HG03342 (cell line): ENCODE results near the gene IDE.
"Not testable (repeated sequence)": the region's sequence is repeated elsewhere in the genome, so short reads cannot be mapped to it uniquely, and the experiment has no call there.

Experiments used
- ATAC-seq: cut with Tn5 transposase; IDR thresholded peaks from one replicate; pipeline ENCODE4 v1.9.1; 2021; ENCODE audit warnings: mild to moderate bottlenecking, moderate library complexity; ENCODE audit not compliant: unreplicated experiment

Gene IDE

DNA sequence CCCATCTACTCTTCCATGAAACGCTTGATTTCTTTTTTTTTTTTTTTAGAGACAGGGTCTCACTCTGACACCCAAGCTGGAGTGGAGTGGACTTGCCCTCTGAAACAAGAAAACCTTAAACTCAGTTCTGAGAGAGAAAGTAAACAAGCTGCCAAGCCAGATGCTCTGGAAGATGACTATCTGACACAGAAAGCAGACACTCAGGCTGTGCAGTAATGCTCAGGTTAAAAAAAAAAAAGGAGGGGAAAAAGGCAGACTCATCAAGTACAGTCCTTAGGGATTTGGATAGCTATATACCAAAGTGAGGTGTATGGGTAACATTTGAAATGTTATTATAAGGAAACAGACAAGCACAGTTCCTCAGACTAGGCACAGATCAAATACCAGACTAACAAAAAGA lies 80.5 kb downstream of the IDE start:
- no peak for ATAC-seq

DNA sequence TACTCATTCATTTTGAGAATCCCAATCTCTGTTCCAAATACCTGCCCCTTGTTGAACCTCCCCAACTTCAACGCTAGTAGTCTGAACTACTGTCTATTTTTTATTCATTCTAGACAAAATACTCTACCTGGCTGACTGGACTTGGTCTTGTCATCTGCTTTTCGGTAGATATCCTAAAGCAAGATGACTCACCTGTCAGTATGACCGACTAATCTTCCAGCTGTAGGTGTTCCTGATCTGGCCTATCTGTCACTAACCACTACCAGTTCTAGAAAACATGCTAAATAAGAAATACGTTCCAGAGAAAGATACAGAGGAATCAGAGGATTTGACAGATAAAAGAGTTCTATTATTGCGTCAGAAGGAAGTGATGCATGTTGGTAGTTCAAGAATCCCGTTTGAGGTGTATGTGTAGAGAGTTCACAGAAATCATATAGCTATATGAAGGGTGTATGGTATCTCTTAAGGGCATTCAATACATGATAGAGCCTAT lies 81.1 kb downstream of the IDE start:
- ATAC-seq = no peak

DNA sequence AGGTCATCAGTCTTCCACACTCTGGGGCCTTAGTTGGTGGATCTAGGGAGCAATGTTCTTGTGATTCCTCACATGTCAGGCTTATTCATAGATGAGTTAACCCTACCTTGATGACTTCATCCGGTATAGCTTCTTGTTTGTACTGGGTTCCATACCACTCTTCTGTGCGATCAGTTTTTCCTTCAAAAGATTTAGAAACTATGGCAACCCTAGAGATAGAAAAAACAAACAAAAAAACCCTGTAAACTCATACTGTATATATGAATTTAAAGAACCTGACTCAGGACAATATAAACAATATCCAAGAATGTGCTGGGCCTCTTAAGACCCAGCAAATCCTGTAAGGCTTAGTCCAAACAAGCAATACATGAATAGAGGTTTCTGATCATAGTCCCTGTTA lies 83.5 kb downstream of the IDE start:
- ATAC-seq = no peak

DNA sequence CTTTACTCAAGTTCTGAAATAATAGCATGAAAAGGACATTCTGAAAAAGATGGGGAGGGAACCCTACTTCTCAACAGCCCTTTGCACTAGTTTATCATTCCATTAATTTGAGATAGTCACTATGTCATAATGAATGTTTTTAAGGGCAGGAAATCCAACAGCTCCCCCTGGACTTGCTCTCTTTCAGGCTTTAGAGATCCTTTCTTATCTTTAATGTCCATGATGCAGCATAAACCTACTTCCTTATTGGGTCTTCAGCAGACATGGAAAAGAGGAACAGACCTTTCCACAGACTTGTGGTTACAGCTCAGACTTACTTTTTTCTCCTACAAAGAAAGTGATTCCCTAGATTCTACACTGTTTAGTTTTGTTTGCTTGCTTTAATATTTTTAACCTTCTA lies 87.3 kb downstream of the IDE start:
- no peak for ATAC-seq

DNA sequence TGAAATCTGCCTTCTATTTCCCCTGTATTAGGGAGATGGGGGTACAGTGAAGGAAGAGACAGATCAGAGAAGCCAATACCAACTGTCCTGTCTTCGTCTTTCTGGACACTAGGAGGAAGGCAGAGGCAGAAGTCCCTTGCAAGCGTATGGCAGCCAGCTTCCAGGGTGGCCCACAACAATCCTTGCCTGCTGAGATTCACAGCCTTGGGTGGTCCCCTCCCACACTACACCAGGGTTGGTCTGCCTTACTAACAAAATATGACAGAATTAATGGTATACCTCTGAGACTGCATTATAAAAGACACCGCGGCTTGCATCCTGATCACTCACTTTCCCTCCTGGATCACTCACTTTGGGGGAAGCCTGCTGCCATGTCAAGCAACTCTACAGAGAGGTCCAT lies 90.4 kb downstream of the IDE start:
- no peak for ATAC-seq

DNA sequence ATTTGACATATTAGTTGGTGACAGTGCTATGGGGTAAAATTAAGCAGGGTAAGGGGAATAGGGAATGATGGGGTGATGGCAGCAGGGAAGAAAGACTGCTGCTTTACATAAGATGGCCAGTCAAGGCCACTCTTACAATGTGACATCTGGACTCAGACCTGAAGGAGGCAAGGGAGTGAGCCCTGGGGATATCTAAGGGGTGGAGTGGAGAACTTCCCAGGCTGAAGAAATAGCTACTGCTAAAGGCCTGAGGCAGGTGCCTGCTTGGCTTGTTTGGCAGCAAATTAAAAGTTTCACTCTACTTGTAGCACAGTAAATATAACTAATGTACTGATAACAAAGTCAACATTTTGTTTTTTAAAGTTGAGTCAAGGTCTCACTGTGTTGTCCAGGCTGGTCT lies 93.5 kb downstream of the IDE start:
- no peak for ATAC-seq

DNA sequence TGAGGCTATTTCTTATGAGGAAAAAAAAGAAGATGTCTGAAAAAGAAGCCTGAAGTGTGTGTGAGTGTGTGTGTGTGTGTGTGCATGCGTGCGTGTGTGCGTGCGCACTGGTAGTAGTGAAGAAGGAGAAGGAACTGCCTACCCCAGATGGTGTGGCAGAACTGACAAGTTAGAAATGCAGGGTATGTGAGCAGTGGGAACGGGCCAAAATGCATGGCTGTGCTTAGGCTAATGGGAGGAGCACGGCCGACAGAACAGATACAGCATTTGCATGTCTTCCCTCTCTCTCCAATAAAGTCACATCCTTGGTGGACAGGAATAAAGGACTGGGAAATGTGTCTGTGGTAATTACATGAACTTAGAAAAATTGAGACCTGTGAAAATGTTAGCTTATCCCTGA lies 94.3 kb downstream of the IDE start:
- no peak for ATAC-seq

DNA sequence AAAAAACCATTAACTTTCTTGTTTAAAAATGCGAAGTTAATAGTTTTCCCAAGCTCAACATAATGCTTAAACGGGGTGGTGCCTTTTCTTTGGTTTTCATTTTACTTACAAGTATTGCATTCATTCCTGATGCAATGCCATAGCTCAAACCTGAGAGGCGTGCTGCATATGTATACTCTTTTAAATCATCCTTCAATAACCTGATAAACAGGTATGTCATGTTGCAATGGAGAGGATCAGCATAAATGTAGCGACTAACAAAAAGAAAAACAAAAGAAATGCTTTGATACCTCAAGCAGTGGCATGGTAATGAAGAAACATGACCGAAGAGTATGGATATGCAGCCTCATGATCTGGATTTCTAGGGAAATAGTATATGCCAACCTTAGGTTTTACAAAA lies 95.4 kb downstream of the IDE start:
- no peak for ATAC-seq

DNA sequence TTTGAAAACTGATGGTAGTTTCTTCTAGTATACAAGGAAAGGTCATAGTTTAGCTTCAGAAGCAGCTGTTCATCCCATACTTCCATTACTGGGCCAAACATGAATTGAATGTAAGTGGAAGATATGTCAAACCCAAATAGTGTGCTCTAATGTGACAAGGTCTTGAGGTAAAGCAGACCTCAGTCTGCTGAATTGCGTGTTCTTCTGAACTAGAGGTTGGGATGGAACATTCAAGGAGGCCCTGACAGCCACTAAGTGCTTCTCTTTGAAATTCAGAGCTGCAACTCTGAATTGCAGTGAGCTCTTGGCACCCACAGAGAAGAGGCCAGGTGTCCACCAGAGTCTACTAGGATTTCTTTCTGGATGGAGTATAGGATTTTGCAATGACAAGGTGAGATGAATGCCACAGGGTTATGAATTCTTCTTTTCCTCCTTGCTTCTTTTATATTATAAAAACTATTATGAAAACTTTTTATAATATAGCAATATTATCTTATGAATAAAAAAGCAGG lies 98.5 kb downstream of the IDE start:
- no peak for ATAC-seq

DNA sequence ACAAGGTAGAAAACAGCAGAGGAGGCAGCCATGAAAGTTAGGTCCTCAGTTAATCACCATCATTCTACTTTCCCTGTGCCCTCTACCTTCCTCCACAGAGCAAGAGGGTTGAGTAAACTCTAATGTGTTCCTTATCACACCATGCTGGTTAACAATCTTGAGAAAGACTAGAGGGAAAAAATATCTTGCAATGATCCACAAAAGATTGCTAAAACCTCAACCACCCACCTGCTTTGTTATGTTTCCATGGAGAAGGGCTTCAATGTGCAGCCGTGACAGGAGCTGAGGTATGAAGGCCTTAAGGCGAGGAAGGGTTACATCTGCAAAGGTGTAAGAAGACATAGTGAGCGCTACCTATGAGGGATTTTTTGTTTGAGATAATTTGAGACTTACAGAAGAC lies 103.9 kb downstream of the IDE start:
- no peak for ATAC-seq

DNA sequence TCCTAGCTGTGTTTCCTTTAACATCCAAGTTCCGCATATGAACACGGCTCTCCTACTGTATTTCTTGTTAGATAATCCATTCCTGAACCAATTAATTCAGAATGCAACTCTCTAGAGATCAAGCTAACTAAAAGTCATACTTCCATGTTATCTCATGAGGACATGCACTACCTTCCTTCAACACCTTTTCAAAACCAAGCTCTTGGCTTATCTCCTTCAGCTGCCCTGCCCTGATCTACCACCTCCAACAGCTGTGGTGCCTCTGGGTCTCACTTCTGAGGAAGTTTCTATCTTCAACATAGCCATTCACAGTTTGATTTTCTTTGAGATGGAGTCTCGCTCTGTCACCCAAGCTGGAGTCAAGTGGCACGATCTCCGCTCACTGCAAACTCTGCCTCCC lies 109.5 kb downstream of the IDE start:
- ATAC-seq = no peak

DNA sequence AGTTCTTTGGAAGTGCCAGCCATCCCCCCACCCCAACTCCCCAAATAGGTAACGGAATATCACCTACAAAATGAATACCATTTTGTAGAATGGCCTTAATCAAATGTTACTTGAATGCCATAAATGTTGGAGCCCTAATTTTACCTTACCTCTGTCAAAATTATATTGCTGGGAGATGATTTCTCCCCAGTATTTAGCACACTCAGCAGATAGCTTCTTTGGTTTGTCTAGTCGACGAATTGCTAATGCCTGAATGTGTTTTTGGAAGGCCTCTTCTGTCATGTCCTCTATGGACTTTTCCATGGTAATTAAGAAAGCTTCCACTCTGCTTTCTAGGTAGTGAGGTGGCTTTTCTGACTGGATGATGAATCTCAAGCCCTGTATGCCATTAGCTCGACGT lies 110.3 kb downstream of the IDE start:
- ATAC-seq = no peak

DNA sequence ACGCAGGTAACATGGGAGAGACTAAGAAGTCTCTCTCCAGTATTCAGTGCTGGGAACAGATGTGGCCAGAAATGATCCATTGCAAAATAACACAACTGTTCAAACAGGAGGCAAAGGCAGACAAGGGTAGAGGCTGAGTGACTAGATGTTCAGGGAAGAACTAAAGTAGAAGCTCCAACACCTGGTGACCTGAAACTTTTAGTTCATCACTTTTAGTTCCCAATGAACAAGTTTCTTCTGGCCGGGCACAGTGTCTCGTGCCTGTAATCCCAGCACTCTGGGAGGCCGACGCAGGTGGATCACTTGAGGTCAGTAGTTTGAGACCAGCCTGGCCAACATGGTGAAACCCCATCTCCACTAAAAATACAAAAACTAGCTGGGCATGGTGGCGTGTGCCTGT lies 118.9 kb downstream of the IDE start:
- not testable (repeated sequence) for ATAC-seq

DNA sequence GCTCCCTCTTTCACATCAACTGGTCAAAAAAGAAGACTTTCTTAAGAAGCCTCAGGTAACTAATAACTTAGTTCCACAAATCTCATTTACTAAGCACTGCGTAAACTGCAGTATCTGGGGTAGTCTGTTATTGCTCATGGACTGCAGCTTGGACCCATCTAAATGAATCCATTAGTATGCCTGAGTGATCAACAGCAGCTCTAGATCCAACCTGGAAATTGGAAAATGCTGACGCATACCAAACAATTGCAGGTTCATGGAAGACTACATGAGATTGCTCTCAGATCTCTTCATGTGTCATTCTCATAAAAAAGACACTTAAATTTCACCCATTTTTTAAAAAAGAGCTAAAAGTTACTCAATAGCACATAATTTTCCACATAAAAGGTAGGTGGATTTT lies 121.6 kb downstream of the IDE start:
- ATAC-seq = no peak

DNA sequence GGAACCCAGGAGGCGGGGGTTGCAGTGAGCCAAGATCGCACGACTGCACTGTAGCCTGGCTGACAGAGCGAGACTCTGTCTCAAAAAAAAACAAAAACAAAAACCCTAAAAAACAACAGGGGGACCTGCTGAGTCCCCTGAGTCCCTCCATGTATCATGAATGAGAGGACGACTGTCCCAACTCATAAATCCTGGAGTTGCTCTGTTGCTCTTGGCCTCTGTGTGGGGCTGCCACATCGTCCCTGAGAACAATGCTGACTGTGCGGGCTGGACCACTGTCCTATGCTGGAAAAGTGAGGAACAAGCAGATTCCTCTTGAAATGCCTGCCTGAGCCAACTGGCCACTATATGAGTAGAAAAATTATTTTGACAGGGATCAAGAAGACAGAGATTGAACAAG lies 122.5 kb downstream of the IDE start:
- no peak for ATAC-seq

DNA sequence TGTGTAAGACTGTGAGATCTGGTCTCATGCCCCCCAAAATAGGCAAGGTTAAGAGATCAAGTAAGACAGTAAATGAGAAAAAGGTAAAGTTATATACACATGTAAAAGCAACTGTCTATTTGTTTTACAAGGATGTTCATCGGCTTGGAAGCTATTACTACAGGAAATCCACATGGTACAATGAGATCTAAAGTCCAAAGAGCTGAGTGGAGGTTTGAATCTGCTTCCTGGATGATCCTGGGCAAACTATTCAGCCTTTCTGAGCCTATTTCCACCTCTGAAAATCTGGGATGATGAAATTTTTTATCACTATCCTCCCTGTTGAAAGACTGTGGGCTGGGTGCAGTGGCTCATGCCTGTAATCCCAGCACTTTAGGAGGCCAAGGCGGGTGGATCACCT lies 123.0 kb downstream of the IDE start:
- ATAC-seq = no peak

DNA sequence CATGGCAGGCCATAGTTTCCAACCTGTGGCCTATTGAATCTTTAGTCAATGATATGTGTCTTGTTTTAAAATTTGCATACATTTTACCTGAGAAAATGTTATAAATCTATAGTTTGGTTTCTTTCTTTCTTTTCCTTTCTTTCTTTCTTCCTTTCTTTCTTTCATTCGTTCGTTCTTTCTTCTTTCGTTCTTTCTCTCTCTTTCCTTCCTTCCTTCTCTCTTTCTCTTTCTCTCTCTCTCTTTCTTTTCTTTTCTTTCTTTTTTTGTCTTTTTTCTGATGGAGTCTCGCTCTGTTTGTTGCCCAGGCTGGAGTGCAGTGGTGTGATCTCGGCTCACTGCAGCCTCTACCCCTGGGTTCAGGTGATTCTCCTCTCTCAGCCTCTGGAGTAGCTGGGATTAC lies 133.3 kb downstream of the IDE start:
- ATAC-seq = no peak

DNA sequence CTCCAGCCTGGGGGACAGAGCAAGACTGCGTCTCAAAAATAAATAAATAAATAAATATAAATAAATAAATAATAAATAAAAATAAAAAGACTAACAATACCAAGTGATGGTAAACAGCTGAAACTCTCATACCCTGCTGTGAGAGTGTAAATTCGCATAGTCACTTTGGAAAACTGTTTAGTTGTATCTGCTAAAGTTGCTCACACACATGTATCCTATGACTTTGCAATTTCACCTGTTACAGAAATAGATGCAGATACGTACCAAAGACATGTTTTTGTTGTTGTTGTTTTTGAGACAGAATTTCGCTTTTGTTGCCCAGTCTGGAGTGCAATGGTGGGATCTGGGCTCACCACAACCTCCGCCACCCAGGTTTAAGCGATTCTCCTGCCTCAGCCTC lies 135.7 kb downstream of the IDE start:
- no peak for ATAC-seq

DNA sequence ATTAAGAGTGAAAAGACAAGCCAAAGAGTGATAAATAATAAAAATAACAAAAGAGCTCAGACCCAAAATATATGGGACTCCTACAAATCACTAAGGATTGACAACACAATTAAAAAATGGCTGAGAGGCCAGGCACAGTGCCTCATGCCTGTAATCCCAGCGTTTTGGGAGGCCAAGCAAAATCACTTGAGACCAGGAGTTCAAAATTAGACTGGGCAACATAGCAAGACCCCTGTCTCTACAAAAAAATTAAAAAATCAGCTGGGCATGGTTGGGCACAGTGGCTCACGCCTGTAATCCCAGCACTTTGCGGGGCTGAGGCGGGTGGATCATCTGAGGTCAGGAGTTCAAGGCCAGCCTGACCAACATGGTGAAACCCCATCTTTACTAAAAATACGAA lies 137.3 kb downstream of the IDE start:
- ATAC-seq = no peak

DNA sequence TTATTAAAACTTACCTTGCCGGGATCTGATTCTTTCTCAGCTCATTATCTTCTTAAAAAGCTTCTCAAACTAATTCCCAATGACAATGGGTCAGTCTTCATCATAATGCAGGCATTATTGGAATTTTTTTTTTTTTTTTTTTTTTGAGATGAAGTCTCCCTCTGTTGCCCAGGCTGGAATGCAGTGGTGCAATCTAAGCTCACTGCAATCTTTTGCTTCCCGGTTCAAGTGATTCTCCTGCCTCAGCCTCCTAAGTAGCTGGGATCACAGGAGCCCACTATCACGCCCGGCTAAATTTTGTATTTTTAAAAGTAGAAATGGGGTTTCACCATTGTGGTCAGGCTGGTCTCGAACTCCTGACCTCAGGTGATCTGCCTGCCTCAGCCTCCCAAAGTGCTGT lies 137.8 kb downstream of the IDE start:
- not testable (repeated sequence) for ATAC-seq

DNA sequence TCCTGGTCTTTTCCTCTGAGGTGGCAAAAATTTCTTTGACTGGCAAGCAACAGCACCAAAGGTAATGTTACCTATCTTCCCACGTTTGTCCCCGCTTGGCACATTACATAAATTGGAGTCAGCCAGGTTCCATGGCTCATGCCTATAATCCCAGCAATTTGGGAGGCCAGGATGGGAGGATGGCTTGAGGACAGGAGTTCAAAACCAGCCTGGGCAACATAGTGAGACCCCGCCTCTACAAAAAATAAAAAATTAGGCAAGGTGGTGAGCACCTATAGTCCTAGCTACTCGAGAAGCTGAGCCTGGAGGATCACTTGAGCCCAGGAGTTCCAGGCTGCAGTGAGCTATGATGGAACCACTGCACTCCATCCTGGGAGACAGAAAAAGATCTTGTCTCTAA lies 139.5 kb downstream of the IDE start:
- no peak for ATAC-seq

DNA sequence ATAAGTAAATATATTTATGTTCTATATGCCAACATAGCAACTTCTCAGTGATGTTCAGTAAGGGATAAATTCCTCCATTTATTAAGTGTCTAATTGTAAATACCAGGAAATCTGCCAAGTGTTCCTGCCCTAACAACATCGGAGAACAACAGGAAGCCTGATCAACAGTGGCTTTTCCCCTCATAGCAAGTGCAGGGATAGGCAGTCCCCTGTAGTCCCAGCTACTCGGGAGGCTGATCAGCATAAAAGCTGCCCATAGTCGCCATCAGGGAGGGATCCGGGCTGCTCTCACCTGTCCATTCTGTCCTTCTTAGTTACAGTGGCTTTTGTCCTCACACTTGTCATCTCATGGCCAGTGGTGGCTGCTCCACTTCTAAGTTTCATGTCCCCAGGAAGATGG lies 141.3 kb downstream of the IDE start:
- ATAC-seq = no peak

DNA sequence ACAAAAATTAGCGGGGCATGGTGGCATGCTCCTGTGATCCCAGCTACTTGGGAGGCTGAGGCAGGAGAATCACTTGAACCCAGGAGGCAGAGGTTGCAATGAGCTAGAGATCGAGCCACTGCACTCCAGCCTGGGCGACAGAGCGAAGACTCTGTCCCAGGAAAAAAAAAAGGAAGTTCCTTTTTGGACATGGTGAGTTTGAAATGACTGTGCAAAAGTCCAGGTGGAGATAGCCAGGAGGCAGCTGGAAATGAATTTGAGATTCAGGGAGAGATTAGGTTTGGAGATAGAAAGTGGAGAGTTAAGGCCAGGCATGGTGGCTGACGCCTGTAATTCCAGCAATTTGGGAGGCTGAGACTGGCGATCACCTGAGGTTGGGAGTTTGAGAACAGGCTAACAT lies 143.8 kb downstream of the IDE start:
- ATAC-seq = no peak

DNA sequence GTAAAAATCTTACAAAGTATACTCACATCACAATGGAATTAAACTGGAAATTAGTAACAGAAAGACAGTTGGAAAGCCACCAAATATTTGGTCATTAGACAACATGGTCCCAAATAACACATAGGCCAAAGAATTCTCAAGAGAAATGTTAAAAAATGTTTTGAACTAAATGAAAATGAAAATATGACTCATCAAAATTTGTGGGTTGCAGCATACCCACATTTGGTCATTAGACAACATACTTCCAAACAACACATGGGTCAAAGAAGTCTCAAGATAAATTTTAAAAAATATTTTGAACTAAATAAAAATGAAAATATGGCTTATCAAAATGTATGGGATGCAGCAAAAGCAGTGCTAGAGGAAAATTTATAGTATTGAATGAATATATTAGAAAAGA lies 152.3 kb downstream of the IDE start:
- no peak for ATAC-seq
